OCI-LY1 (cell line): ENCODE results near the gene SULF2.

Experiments
- CTCF ChIP-seq: fragments of 200-600 bp; sonication (generic), shearing (Covaris generic); IDR thresholded peaks from 2 replicates; pipeline ENCODE4 v1.5.1; 2017; ENCODE audit warnings: mild to moderate bottlenecking, antibody characterized with exemption, low read length, moderate library complexity, mixed read lengths
- EZH2 ChIP-seq: fragments of 200-600 bp; sonication (generic), shearing (Covaris generic); IDR thresholded peaks from 2 replicates; pipeline ENCODE4 v1.8.0; 2017; ENCODE audit warnings: borderline replicate concordance, mixed run types, mild to moderate bottlenecking, antibody characterized with exemption, low read length, moderate library complexity, mixed read lengths

GRCh38 chr20:47718398-47718797 lies 66.9 kb downstream of the SULF2 start:
- TF ChIP-seq CTCF (no peak), EZH2 (no peak)
